ENCODE measurements around the gene CDR2. TPM values are rescaled to one million over a fixed set of nuclear protein-coding genes. Genes with fewer than 3 reads are reported as not detected.

Gene CDR2
- total RNA-seq, 4 donors from 2014 or later: 10.7 to 37.1 (median 21.6) TPM

GRCh38 chr16:22366371-22366770 lies 8.0 kb downstream of the CDR2 start:
- H3K36me3 ChIP-seq: peaks cover 22% of the 10 kb centered on the region
- no peak overlapping the region for H3K27ac ChIP-seq
- WGBS: 91% methylated on average over 2 of the region's 2 CpGs
- no peak overlapping the region for H3K4me3 ChIP-seq
- no peak for DNase-seq (ENCODE audit: low spot score in 2 of 2)
- H3K4me1 ChIP-seq: peaks cover 30% of the 10 kb centered on the region
- TF ChIP-seq EP300 (IDR thresholded peaks at IDR 0.05) (no peak), POLR2AphosphoS5 (IDR thresholded peaks at IDR 0.05) (no peak), CTCF (IDR thresholded peaks at IDR 0.05) (no peak), POLR2A (IDR thresholded peaks at IDR 0.05) (no peak)
- H3K27me3 ChIP-seq: no peaks in the 10 kb centered on the region
- H3K9me3 ChIP-seq: no peaks in the 10 kb centered on the region

- peaks cover 24% of the 10 kb centered on the region for H3K36me3 ChIP-seq
- 83% methylated on average over 2 of the region's 2 CpGs for WGBS
- no peak for TF ChIP-seq POLR2A (IDR thresholded peaks at IDR 0.05)
- TF ChIP-seq POLR2AphosphoS5 (IDR thresholded peaks at IDR 0.05): no peak
- TF ChIP-seq EP300 (IDR thresholded peaks at IDR 0.05): no peak
- TF ChIP-seq CTCF (IDR thresholded peaks at IDR 0.05): no peak
- no peaks in the 10 kb centered on the region for H3K9me3 ChIP-seq
- H3K27me3 ChIP-seq: no peaks in the 10 kb centered on the region
- H3K4me3 ChIP-seq: no peak overlapping the region
- no peak for DNase-seq (ENCODE audit: low spot score in 2 of 2)
- no peak overlapping the region for H3K27ac ChIP-seq
- H3K4me1 ChIP-seq: peaks cover 9% of the 10 kb centered on the region
These were observed 10.2 kb downstream of the CDR2 start for GRCh38 chr16:22364241-22364640.

- no peaks in the 10 kb centered on the region for H3K4me1 ChIP-seq
- no peak overlapping the region for H3K4me3 ChIP-seq
- H3K27ac ChIP-seq: no peak overlapping the region
- no peaks in the 10 kb centered on the region for H3K9me3 ChIP-seq
- WGBS: 88% methylated on average over 8 of the region's 8 CpGs
- no peaks in the 10 kb centered on the region for H3K27me3 ChIP-seq
- H3K36me3 ChIP-seq: peaks cover 24% of the 10 kb centered on the region
- no peak for DNase-seq (ENCODE audit: low spot score in 2 of 2)
- TF ChIP-seq EP300 (IDR thresholded peaks at IDR 0.05) (no peak), CTCF (IDR thresholded peaks at IDR 0.05) (no peak), POLR2AphosphoS5 (IDR thresholded peaks at IDR 0.05) (no peak), POLR2A (IDR thresholded peaks at IDR 0.05) (no peak)
These were observed 13.3 kb downstream of the CDR2 start for GRCh38 chr16:22360963-22361659.

DNA sequence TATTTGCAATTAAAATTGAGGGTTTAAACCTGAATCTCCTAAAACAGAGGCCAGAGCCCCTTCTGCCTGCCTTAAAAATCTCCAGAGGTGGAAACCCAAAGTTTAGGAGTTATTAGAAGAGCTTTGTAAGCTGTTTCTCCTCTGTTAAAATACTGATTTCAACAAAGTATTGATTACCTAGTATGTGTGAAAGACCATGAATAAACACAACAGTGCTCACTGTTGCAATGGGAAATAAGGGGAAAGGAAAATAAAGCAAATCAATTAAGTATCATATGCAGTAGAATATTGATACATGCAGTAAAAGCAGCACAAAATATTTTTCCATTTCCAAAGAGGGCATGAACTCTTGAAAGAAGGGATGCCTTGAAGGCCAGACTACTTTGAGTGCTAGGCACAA lies 14.7 kb downstream of the CDR2 start:
- Histone ChIP-seq H3K27me3 (no peaks in the 10 kb centered on the region), H3K36me3 (peaks cover 22% of the 10 kb centered on the region), H3K4me3 (no peak overlapping the region), H3K4me1 (no peaks in the 10 kb centered on the region), H3K9me3 (no peaks in the 10 kb centered on the region), H3K27ac (no peak overlapping the region)
- DNase-seq (ENCODE audit: low spot score in 2 of 2): no peak
- TF ChIP-seq POLR2AphosphoS5 (IDR thresholded peaks at IDR 0.05) (no peak), EP300 (IDR thresholded peaks at IDR 0.05) (no peak), CTCF (IDR thresholded peaks at IDR 0.05) (no peak), POLR2A (IDR thresholded peaks at IDR 0.05) (no peak)

DNA sequence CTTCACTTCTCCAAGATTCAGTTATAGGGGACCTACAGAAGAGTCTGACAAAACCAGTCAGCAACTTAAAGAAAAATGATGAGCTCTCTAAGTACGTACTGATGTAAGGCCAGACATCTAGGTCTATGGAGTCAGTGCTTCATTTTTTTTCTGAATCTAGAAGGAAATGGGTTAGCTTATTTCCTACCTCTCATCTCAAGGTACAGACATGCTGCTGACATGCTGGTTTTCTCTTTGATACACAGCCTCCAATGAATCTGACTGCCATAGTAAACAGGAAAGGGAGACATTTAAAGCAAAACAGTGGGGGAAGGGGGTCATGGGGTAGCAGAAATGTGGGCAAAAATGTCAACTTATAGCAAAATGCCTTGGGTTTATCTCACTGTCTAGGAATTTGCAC lies 16.4 kb downstream of the CDR2 start:
- no peak for DNase-seq (ENCODE audit: low spot score in 2 of 2)
- Histone ChIP-seq H3K4me1 (peaks cover 13% of the 10 kb centered on the region), H3K36me3 (peaks cover 8% of the 10 kb centered on the region), H3K9me3 (no peaks in the 10 kb centered on the region), H3K27ac (no peak overlapping the region), H3K4me3 (no peak overlapping the region), H3K27me3 (no peaks in the 10 kb centered on the region)
- TF ChIP-seq POLR2AphosphoS5 (IDR thresholded peaks at IDR 0.05): no peak
- WGBS: 93% methylated on average over 1 of the region's 1 CpG

DNA sequence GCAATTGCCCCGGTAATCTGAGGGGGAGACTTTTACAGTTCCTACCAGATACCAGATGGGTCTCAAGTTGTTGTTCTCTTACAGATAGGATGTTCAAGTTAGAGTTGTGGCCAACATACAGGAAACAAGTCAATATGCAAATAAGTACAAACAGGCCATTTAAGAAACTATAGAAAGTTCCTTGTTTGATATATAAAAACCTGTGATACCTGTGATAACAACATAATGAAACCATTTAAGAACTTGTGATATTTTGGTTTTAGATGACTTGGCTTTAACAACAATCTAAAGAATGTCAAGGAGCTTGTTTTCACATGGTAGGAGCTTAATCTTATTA lies 16.8 kb downstream of the CDR2 start:
- Histone ChIP-seq H3K4me1 (peaks cover 14% of the 10 kb centered on the region), H3K36me3 (peaks cover 4% of the 10 kb centered on the region), H3K27me3 (no peaks in the 10 kb centered on the region), H3K27ac (no peak overlapping the region), H3K9me3 (no peaks in the 10 kb centered on the region), H3K4me3 (no peak overlapping the region)
- no peak for DNase-seq (ENCODE audit: low spot score in 2 of 2)
- TF ChIP-seq CTCF (IDR thresholded peaks at IDR 0.05) (no peak), EP300 (IDR thresholded peaks at IDR 0.05) (no peak), POLR2A (IDR thresholded peaks at IDR 0.05) (no peak), POLR2AphosphoS5 (IDR thresholded peaks at IDR 0.05) (no peak)
- WGBS: 76% methylated on average over 1 of the region's 1 CpG

All from suprapubic skin (tissue), 4 donors.